ENCODE data around the gene PLA2G7.

DNA sequence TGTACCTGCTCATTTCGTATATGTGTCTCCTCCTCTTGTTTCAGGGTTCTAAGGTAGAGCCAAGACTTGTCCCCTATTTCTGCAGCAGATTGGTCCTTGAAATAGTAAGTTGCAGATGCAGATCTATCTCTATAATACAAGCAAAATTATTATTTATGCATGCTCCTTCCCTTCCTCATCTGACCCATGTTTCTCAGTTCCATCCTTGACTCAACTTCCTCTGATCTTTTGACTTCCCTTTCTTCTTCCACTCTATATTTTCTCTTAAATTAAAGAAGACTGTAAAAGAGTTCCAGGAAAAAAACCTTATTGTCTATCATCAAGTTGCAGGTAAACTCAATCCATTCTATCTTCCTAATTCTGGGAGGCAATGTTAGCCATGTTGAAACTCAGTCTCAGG lies 23.7 kb downstream of the PLA2G7 start:
- TF ChIP-seq TAF1 (IDR thresholded peaks at IDR 0.05; ENCODE audit: low read depth): no peak
- TF ChIP-seq, protein P1, sequence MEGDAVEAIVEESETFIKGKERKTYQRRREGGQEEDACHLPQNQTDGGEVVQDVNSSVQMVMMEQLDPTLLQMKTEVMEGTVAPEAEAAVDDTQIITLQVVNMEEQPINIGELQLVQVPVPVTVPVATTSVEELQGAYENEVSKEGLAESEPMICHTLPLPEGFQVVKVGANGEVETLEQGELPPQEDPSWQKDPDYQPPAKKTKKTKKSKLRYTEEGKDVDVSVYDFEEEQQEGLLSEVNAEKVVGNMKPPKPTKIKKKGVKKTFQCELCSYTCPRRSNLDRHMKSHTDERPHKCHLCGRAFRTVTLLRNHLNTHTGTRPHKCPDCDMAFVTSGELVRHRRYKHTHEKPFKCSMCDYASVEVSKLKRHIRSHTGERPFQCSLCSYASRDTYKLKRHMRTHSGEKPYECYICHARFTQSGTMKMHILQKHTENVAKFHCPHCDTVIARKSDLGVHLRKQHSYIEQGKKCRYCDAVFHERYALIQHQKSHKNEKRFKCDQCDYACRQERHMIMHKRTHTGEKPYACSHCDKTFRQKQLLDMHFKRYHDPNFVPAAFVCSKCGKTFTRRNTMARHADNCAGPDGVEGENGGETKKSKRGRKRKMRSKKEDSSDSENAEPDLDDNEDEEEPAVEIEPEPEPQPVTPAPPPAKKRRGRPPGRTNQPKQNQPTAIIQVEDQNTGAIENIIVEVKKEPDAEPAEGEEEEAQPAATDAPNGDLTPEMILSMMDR (IDR thresholded peaks at IDR 0.05; ENCODE audit: poor library complexity, severe bottlenecking): no peak
- no peak for TF ChIP-seq EZH2 (IDR thresholded peaks at IDR 0.05; ENCODE audit: borderline replicate concordance, insufficient read depth, low read length, poor library complexity, severe bottlenecking)
- TF ChIP-seq EP300 (conservative IDR thresholded peaks at IDR 0.05; ENCODE audit: poor library complexity, severe bottlenecking): no peak
- TF ChIP-seq POLR2AphosphoS5 (IDR thresholded peaks at IDR 0.05): no peak
- no peak for TF ChIP-seq MXI1 (conservative IDR thresholded peaks at IDR 0.05; ENCODE audit: poor library complexity, severe bottlenecking)
- TF ChIP-seq SMC3 (conservative IDR thresholded peaks at IDR 0.05; ENCODE audit: poor library complexity): no peak
- TF ChIP-seq, protein P2, sequence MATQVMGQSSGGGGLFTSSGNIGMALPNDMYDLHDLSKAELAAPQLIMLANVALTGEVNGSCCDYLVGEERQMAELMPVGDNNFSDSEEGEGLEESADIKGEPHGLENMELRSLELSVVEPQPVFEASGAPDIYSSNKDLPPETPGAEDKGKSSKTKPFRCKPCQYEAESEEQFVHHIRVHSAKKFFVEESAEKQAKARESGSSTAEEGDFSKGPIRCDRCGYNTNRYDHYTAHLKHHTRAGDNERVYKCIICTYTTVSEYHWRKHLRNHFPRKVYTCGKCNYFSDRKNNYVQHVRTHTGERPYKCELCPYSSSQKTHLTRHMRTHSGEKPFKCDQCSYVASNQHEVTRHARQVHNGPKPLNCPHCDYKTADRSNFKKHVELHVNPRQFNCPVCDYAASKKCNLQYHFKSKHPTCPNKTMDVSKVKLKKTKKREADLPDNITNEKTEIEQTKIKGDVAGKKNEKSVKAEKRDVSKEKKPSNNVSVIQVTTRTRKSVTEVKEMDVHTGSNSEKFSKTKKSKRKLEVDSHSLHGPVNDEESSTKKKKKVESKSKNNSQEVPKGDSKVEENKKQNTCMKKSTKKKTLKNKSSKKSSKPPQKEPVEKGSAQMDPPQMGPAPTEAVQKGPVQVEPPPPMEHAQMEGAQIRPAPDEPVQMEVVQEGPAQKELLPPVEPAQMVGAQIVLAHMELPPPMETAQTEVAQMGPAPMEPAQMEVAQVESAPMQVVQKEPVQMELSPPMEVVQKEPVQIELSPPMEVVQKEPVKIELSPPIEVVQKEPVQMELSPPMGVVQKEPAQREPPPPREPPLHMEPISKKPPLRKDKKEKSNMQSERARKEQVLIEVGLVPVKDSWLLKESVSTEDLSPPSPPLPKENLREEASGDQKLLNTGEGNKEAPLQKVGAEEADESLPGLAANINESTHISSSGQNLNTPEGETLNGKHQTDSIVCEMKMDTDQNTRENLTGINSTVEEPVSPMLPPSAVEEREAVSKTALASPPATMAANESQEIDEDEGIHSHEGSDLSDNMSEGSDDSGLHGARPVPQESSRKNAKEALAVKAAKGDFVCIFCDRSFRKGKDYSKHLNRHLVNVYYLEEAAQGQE (IDR thresholded peaks at IDR 0.05; ENCODE audit: borderline replicate concordance): no peak
- TF ChIP-seq RAD21 (conservative IDR thresholded peaks at IDR 0.05): no peak

Measured in neural cell (in vitro differentiated cells).